IMR-90 (cell line): ENCODE results near the gene KDM4B. TPM values are rescaled to one million over a fixed set of nuclear protein-coding genes. Genes with fewer than 3 reads are reported as not detected.

ENCODE experiments used
- ATAC-seq: fragments of 200-7000 bp; cut with Tn5 transposase; 2 replicates; pipeline ENCODE4 v1.9.1; 2020; ENCODE audit warnings: low read depth, mild to moderate bottlenecking, moderate library complexity
- BruUV-seq: library from RNA; stranded (reverse); fragments of 400-500 nt; replicated peaks from 2 replicates; lab custom pipeline; 2021; lab: Mats Ljungman, UMichigan
- CTCF ChIA-PET: fragments of 300-600 bp; formaldehyde crosslinking; extraction: SDS; loops from one replicate; lab custom pipeline; 2021; ENCODE audit warnings: antibody characterized with exemption; lab: Yijun Ruan, JAX
- POLR2A ChIA-PET: fragments of 300-600 bp; sonication (Branson Sonifier 250); formaldehyde crosslinking; loops from one replicate; lab custom pipeline; 2022; ENCODE audit warnings: antibody characterized with exemption; ENCODE audit not compliant: unreplicated experiment; lab: Charles Lee
- DNase-seq: peaks from one replicate; pipeline ENCODE4 v3.0.0; 2013
- H2AFZ ChIP-seq: replicated peaks from 2 replicates; pipeline ENCODE3; 2013; ENCODE audit warnings: low read length, mild to moderate bottlenecking; ENCODE audit not compliant: poor library complexity
- H2AK5ac ChIP-seq: 2 replicates; pipeline ENCODE4 v1.6.1; 2013; ENCODE audit warnings: low read depth, low read length, inconsistent platforms
- H2AK9ac ChIP-seq: replicated peaks from 2 replicates; pipeline ENCODE3; 2013; ENCODE audit warnings: mild to moderate bottlenecking, low read depth, low read length, moderate library complexity; ENCODE audit not compliant: poor library complexity
- H2BK120ac ChIP-seq: 2 replicates; pipeline ENCODE4 v1.6.1; 2013; ENCODE audit warnings: low read depth, low read length, inconsistent platforms
- H2BK15ac ChIP-seq: 3 replicates; pipeline ENCODE4 v1.6.1; 2013; ENCODE audit warnings: low read depth, low read length, inconsistent platforms
- H2BK20ac ChIP-seq: 2 replicates; pipeline ENCODE4 v1.6.1; 2013; ENCODE audit warnings: low read depth, mild to moderate bottlenecking, inconsistent platforms, low read length, moderate library complexity
- H2BK5ac ChIP-seq: 2 replicates; pipeline ENCODE4 v1.6.1; 2013; ENCODE audit warnings: mild to moderate bottlenecking, low read depth, low read length, inconsistent platforms; ENCODE audit not compliant: poor library complexity, severe bottlenecking
- H3K14ac ChIP-seq: replicated peaks from 2 replicates; pipeline ENCODE4 v1.6.1; 2013; ENCODE audit warnings: low read depth, low read length, inconsistent platforms
- H3K18ac ChIP-seq: 2 replicates; pipeline ENCODE4 v1.6.1; 2013; ENCODE audit warnings: low read depth, low read length, control low read depth
- H3K23ac ChIP-seq: 2 replicates; pipeline ENCODE4 v1.6.1; 2013; ENCODE audit warnings: low read depth, low read length, inconsistent platforms
- H3K27ac ChIP-seq: 2 replicates; pipeline ENCODE4 v1.5.1; 2013; ENCODE audit warnings: mild to moderate bottlenecking, control low read depth, low read length; ENCODE audit not compliant: insufficient read depth
- H3K27me3 ChIP-seq: 2 replicates; pipeline ENCODE4 v1.6.1; 2013; ENCODE audit warnings: low read length; ENCODE audit not compliant: control insufficient read depth, insufficient read depth
- H3K36me3 ChIP-seq: 2 replicates; pipeline ENCODE4 v1.6.1; 2013; ENCODE audit warnings: low read length, mixed read lengths; ENCODE audit not compliant: control insufficient read depth, insufficient read depth
- H3K4ac ChIP-seq: 2 replicates; pipeline ENCODE4 v1.6.1; 2013; ENCODE audit warnings: low read depth, low read length, inconsistent platforms
- H3K4me1 ChIP-seq: 2 replicates; pipeline ENCODE4 v1.6.1; 2013; ENCODE audit warnings: low read length, mixed read lengths; ENCODE audit not compliant: control insufficient read depth, insufficient read depth
- H3K4me2 ChIP-seq: 2 replicates; pipeline ENCODE4 v1.6.1; 2013; ENCODE audit warnings: low read depth, mild to moderate bottlenecking, control low read depth, low read length, moderate library complexity
- H3K4me3 ChIP-seq: 2 replicates; pipeline ENCODE4 v1.5.1; 2013; ENCODE audit warnings: low read depth, mild to moderate bottlenecking, control low read depth, low read length, moderate library complexity; ENCODE audit not compliant: insufficient read depth
- H3K56ac ChIP-seq: 2 replicates; pipeline ENCODE4 v1.6.1; 2013; ENCODE audit warnings: low read length, inconsistent platforms; ENCODE audit not compliant: insufficient read depth; ENCODE audit errors: extremely low read depth
- H3K79me1 ChIP-seq, 2 experiments: 2 replicates each; pipeline ENCODE4 v1.6.1; 2013; ENCODE audit warnings: low read length in 2 of 2, inconsistent platforms in 1 of 2, low read depth in 1 of 2
- H3K9ac ChIP-seq: 2 replicates; pipeline ENCODE4 v1.6.1; 2013; ENCODE audit warnings: low read depth, low read length, control low read depth
- H3K9me1 ChIP-seq: 2 replicates; pipeline ENCODE4 v1.6.1; 2013; ENCODE audit warnings: low read length, inconsistent platforms; ENCODE audit not compliant: insufficient read depth
- H3K9me3 ChIP-seq: 2 replicates; pipeline ENCODE4 v1.6.1; 2013; ENCODE audit warnings: low read length; ENCODE audit not compliant: control insufficient read depth, insufficient read depth
- H4K20me1 ChIP-seq: 2 replicates; pipeline ENCODE4 v1.6.1; 2013; ENCODE audit warnings: low read length, inconsistent platforms; ENCODE audit not compliant: insufficient read depth
- H4K5ac ChIP-seq: 2 replicates; pipeline ENCODE4 v1.6.1; 2013; ENCODE audit warnings: mild to moderate bottlenecking, low read depth, low read length, control low read depth
- H4K8ac ChIP-seq, 2 experiments: 2 replicates each; pipeline ENCODE4 v1.6.1; 2013; ENCODE audit warnings: low read depth in 2 of 2, low read length in 2 of 2, control low read depth in 1 of 2, inconsistent platforms in 1 of 2
- H4K91ac ChIP-seq: 2 replicates; pipeline ENCODE4 v1.6.1; 2013; ENCODE audit warnings: low read depth, low read length, inconsistent platforms; ENCODE audit not compliant: insufficient read depth
- BHLHE40 ChIP-seq: fragments of 150-350 bp; IDR thresholded peaks from 2 replicates; pipeline ENCODE4 v1.6.1; 2016; ENCODE audit warnings: mild to moderate bottlenecking, low read depth, low read length
- CHD1 ChIP-seq: IDR thresholded peaks from 2 replicates; pipeline ENCODE4 v1.6.1; 2012; ENCODE audit warnings: low read depth, low read length, improper control_type of control experiment
- MAFK ChIP-seq: IDR thresholded peaks from 2 replicates; pipeline ENCODE4 v1.6.1; 2012; ENCODE audit warnings: low read depth, low read length, improper control_type of control experiment
- MXI1 ChIP-seq: IDR thresholded peaks from 2 replicates; pipeline ENCODE4 v1.6.1; 2012; ENCODE audit warnings: low read depth, mild to moderate bottlenecking, low read length, moderate library complexity, borderline replicate concordance
- NFE2L2 ChIP-seq: fragments of 150-350 bp; IDR thresholded peaks from 2 replicates; pipeline ENCODE4 v1.6.1; 2016; ENCODE audit warnings: low read depth, mild to moderate bottlenecking, low read length
- POLR2A ChIP-seq: IDR thresholded peaks from 2 replicates; pipeline ENCODE4 v1.6.1; 2012; ENCODE audit warnings: mild to moderate bottlenecking, low read depth, low read length
- RCOR1 ChIP-seq: IDR thresholded peaks from 2 replicates; pipeline ENCODE4 v1.6.1; 2012; ENCODE audit warnings: mild to moderate bottlenecking, low read length, improper control_type of control experiment; ENCODE audit not compliant: insufficient replicate concordance
- RFX5 ChIP-seq: IDR thresholded peaks from 2 replicates; pipeline ENCODE4 v1.8.0; 2012; ENCODE audit warnings: low read depth, mild to moderate bottlenecking, low read length, moderate library complexity
- SMC3 ChIP-seq: fragments of 150-350 bp; IDR thresholded peaks from 2 replicates; pipeline ENCODE4 v1.6.1; 2016; ENCODE audit warnings: low read depth, mild to moderate bottlenecking, antibody characterized with exemption, low read length, moderate library complexity
- WGBS, 2 experiments: methylation state at CpG; one replicate each; pipeline versions ENCODE4 v1.1.5 to v1.1.7; 2013; ENCODE audit warnings: missing lambda C conversion rate in 2 of 2; ENCODE audit not compliant: insufficient read length in 1 of 2; ENCODE audit errors: extremely low coverage in 2 of 2; 5-methylcytosine and 5-hydroxymethylcytosine counted together
- dilution Hi-C: fragments of 300-500 bp; cut with HindIII; formaldehyde crosslinking; loops from one replicate; pipeline ENCODE4 v1.14.3; 2018; ENCODE audit warnings: low sequenced_read_pairs; ENCODE audit not compliant: unreplicated experiment
- in situ Hi-C: fragments of 300-500 bp; cut with MboI; formaldehyde crosslinking; loops from 3 replicates; pipeline ENCODE4 v1.14.3; 2019; ENCODE audit warnings: low sequenced_read_pairs, inconsistent platforms, mixed read lengths
- intact Hi-C: fragments of 100-400 bp; cut with micrococcal nuclease; formaldehyde crosslinking; loops from 2 replicates; pipeline ENCODE4 v1.10.0; 2022
- polyA plus RNA-seq, 3 experiments: library from polyadenylated mRNA; depleted of rRNA; stranded (reverse); fragments of >200 nt; gene quantifications; 2 replicates each; pipeline ENCODE4 v1.2.3, GENCODE V29; 2012; ENCODE audit warnings: low replicate concordance in 1 of 3
- total RNA-seq: library from RNA; depleted of rRNA; stranded (reverse); fragments of >200 nt; gene quantifications from 2 replicates; pipeline ENCODE4 v1.2.3, GENCODE V29; 2012
- TF ChIP-seq, protein P1 (sequence below): fragments of 150-350 bp; IDR thresholded peaks from 2 replicates; pipeline ENCODE4 v1.6.1; 2017; ENCODE audit warnings: mild to moderate bottlenecking, antibody characterized with exemption, low read length, low read depth
- TF ChIP-seq, protein P2 (sequence below): conservative IDR thresholded peaks from 2 replicates; pipeline ENCODE4 v1.5.1; 2012; ENCODE audit warnings: mild to moderate bottlenecking, low read depth, low read length, improper control_type of control experiment

The KDM4B gene
- total and polyA plus RNA-seq, 2 of the 4 experiments (the other 2 are of a cell fraction) = 5.0 to 17.9 TPM

DNA sequence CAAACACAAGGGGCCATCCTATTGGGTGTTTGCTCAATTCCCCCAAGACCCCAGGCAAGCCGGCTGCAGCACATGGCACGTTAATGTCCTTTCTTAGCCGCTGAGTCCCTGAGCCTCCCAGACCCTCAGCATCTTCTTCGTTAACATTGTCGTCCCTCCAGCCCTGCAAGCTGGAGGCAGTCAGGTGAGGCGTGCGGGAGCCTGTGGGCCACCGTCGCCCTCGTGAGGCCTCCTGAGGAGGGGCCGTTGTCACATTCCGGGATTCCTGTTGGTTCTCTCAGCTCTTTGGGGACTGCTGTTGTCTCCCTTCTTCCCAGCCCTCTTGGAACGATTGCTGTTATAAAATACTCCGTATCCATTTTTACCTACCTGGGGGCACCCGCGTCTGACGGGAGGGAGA lies 140.6 kb downstream of the KDM4B start:
- no TSS peak for BruUV-seq
- no peak overlapping the region for H4K8ac ChIP-seq
- no peak overlapping the region for H3K4me2 ChIP-seq
- ChIA-PET POLR2A (no interaction called here), CTCF (no interaction called here)
- H3K14ac ChIP-seq = no peak overlapping the region
- H3K23ac ChIP-seq = no peak overlapping the region
- H3K56ac ChIP-seq = no peak overlapping the region
- no peak overlapping the region for H2AK5ac ChIP-seq
- peaks cover 14% of the 10 kb centered on the region for H4K20me1 ChIP-seq
- H2BK20ac ChIP-seq = no peak overlapping the region
- no peak overlapping the region for H3K9ac ChIP-seq
- 91% methylated on average over 15 of the region's 17 CpGs; no CpG with 5 or more reads in 1 of the 2 experiments for WGBS, 2 experiments
- H3K79me1 ChIP-seq = no peaks in the 10 kb centered on the region; a peak in 2 of 4 replicates
- no peak overlapping the region for H4K91ac ChIP-seq
- H3K9me3 ChIP-seq = no peaks in the 10 kb centered on the region
- H2AFZ ChIP-seq = no peak overlapping the region
- H3K18ac ChIP-seq = no peak overlapping the region
- H4K5ac ChIP-seq = no peak overlapping the region
- ATAC-seq = no peak
- 0 out of 2 replicates have a peak, but pooled peaks cover 3% of the 10 kb centered on the region for H3K9me1 ChIP-seq
- in situ Hi-C loops = no loop called here
- no peaks in the 10 kb centered on the region for H3K27me3 ChIP-seq
- TF ChIP-seq POLR2A (no peak), RFX5 (no peak), NFE2L2 (no peak), MAFK (no peak), MXI1 (no peak), RCOR1 (no peak), SMC3 (no peak), CHD1 (no peak), BHLHE40 (no peak)
- TF ChIP-seq, protein P1, sequence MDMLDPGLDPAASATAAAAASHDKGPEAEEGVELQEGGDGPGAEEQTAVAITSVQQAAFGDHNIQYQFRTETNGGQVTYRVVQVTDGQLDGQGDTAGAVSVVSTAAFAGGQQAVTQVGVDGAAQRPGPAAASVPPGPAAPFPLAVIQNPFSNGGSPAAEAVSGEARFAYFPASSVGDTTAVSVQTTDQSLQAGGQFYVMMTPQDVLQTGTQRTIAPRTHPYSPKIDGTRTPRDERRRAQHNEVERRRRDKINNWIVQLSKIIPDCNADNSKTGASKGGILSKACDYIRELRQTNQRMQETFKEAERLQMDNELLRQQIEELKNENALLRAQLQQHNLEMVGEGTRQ = no peak
- TF ChIP-seq, protein P2, sequence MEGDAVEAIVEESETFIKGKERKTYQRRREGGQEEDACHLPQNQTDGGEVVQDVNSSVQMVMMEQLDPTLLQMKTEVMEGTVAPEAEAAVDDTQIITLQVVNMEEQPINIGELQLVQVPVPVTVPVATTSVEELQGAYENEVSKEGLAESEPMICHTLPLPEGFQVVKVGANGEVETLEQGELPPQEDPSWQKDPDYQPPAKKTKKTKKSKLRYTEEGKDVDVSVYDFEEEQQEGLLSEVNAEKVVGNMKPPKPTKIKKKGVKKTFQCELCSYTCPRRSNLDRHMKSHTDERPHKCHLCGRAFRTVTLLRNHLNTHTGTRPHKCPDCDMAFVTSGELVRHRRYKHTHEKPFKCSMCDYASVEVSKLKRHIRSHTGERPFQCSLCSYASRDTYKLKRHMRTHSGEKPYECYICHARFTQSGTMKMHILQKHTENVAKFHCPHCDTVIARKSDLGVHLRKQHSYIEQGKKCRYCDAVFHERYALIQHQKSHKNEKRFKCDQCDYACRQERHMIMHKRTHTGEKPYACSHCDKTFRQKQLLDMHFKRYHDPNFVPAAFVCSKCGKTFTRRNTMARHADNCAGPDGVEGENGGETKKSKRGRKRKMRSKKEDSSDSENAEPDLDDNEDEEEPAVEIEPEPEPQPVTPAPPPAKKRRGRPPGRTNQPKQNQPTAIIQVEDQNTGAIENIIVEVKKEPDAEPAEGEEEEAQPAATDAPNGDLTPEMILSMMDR = no peak
- no peak for DNase-seq
- no peak overlapping the region for H3K4ac ChIP-seq
- H2BK15ac ChIP-seq = no peak overlapping the region
- H2BK120ac ChIP-seq = no peak overlapping the region
- no peak overlapping the region for H2AK9ac ChIP-seq
- no peak overlapping the region for H2BK5ac ChIP-seq
- H3K4me1 ChIP-seq = peaks cover 5% of the 10 kb centered on the region; the same call in 1 of the 2 replicates
- dilution Hi-C loops = no loop called here
- intact Hi-C loops = no loop called here
- peaks cover 57% of the 10 kb centered on the region for H3K36me3 ChIP-seq
- H3K4me3 ChIP-seq = no peak overlapping the region
- no peak overlapping the region for H3K27ac ChIP-seq
